Neural progenitor cell (in vitro differentiated cells): Measurements from ENCODE around the gene CRY1. TPM values are rescaled to one million over a fixed set of nuclear protein-coding genes. Genes with fewer than 3 reads are reported as not detected.

Source experiments
- DNase-seq: peaks from one replicate; pipeline ENCODE4 v3.0.0-alpha.2; 2016; ENCODE audit warnings: low spot score
- H2AFZ ChIP-seq: fragments of 200-600 bp; sonication (generic); replicated peaks from 2 replicates; pipeline ENCODE4 v1.6.1; 2016; ENCODE audit warnings: antibody characterized with exemption
- H3F3A ChIP-seq: fragments of 200-600 bp; sonication (generic); 2 replicates; pipeline ENCODE4 v1.6.1; 2016; ENCODE audit warnings: antibody characterized with exemption, low read depth
- H3K27ac ChIP-seq: fragments of 200-600 bp; sonication (generic); 2 replicates; pipeline ENCODE4 v1.5.1; 2016; ENCODE audit warnings: mild to moderate bottlenecking
- H3K27me3 ChIP-seq: fragments of 200-600 bp; sonication (generic); 2 replicates; pipeline ENCODE4 v1.6.1; 2016; ENCODE audit warnings: mild to moderate bottlenecking, moderate library complexity
- H3K36me3 ChIP-seq: fragments of 200-600 bp; sonication (generic); 2 replicates; pipeline ENCODE4 v1.5.1; 2016
- H3K4me1 ChIP-seq: fragments of 200-600 bp; sonication (generic); 2 replicates; pipeline ENCODE4 v1.6.1; 2016; ENCODE audit warnings: mixed run types
- H3K4me2 ChIP-seq: fragments of 200-600 bp; sonication (generic); 2 replicates; pipeline ENCODE4 v1.6.1; 2016
- H3K4me3 ChIP-seq: fragments of 200-600 bp; sonication (generic); 2 replicates; pipeline ENCODE4 v1.5.1; 2016
- H3K79me2 ChIP-seq: fragments of 200-600 bp; sonication (generic); 2 replicates; pipeline ENCODE4 v1.6.1; 2016; ENCODE audit warnings: low read depth
- H3K9ac ChIP-seq: fragments of 200-600 bp; sonication (generic); 2 replicates; pipeline ENCODE4 v1.6.1; 2016
- H3K9me3 ChIP-seq: fragments of 200-600 bp; sonication (generic); 2 replicates; pipeline ENCODE4 v1.5.1; 2016; ENCODE audit warnings: low read depth
- H4K20me1 ChIP-seq: fragments of 200-600 bp; sonication (generic); 2 replicates; pipeline ENCODE4 v1.6.1; 2016; ENCODE audit warnings: low read depth
- H3K27ac Mint-ChIP-seq: 3 replicates; pipeline ENCODE4 v1.8.0; 2021; ENCODE audit warnings: mixed read lengths
- H3K27me3 Mint-ChIP-seq: 2 replicates; pipeline ENCODE4 v1.8.0; 2022; ENCODE audit warnings: low read depth, mild to moderate bottlenecking, inconsistent platforms, moderate library complexity, mixed read lengths; ENCODE audit not compliant: insufficient read depth
- H3K36me3 Mint-ChIP-seq: 3 replicates; pipeline ENCODE4 v1.8.0; 2021; ENCODE audit warnings: mixed read lengths
- H3K4me1 Mint-ChIP-seq: 3 replicates; pipeline ENCODE4 v1.8.0; 2021; ENCODE audit warnings: mixed read lengths
- H3K4me3 Mint-ChIP-seq: 3 replicates; pipeline ENCODE4 v1.8.0; 2021; ENCODE audit warnings: mild to moderate bottlenecking, moderate library complexity, mixed read lengths
- H3K9me3 Mint-ChIP-seq: 3 replicates; pipeline ENCODE4 v1.8.0; 2020; ENCODE audit warnings: mixed read lengths
- CTCF ChIP-seq: fragments of 200-600 bp; sonication (generic); IDR thresholded peaks from 2 replicates; pipeline ENCODE4 v1.5.1; 2017; ENCODE audit warnings: antibody characterized with exemption, mild to moderate bottlenecking
- EZH2 ChIP-seq: fragments of 200-600 bp; sonication (generic); IDR thresholded peaks from 2 replicates; pipeline ENCODE4 v1.6.1; 2017; ENCODE audit warnings: antibody characterized with exemption, mild to moderate bottlenecking, moderate library complexity
- EZH2phosphoT487 ChIP-seq: fragments of 200-600 bp; sonication (generic); IDR thresholded peaks from 2 replicates; pipeline ENCODE4 v1.6.1; 2017; ENCODE audit warnings: antibody characterized with exemption
- total RNA-seq: library from RNA; depleted of rRNA; stranded (reverse); fragments of >200 nt; gene quantifications from 2 replicates; pipeline ENCODE4 v1.2.3, GENCODE V29; 2015; ENCODE audit warnings: low replicate concordance

The CRY1 gene
- total RNA-seq, 1 donor from 2014 or later = 51.3 TPM

GRCh38 chr12:107127482-107128430 is 34.4 kb upstream of the CRY1 start:
- DNase-seq = peak; percentile 60
- H3K9me3 Mint-ChIP-seq = no peaks in the 10 kb centered on the region
- peak overlapping the region; percentile 50 for H2AFZ ChIP-seq
- H3K9ac ChIP-seq = no peak overlapping the region
- TF ChIP-seq CTCF (no peak), EZH2 (no peak), EZH2phosphoT487 (no peak)
- no peaks in the 10 kb centered on the region for H3K27me3 ChIP-seq
- H3K4me2 ChIP-seq = peak overlapping the region; percentile 61
- no peak overlapping the region for H3K4me3 ChIP-seq
- no peaks in the 10 kb centered on the region for H3K36me3 ChIP-seq
- H3F3A ChIP-seq = no peaks in the 10 kb centered on the region
- no peak overlapping the region for H3K27ac ChIP-seq
- H3K27me3 Mint-ChIP-seq = peaks cover 11% of the 10 kb centered on the region
- H3K4me3 Mint-ChIP-seq = no peak overlapping the region
- H3K79me2 ChIP-seq = no peaks in the 10 kb centered on the region
- no peak overlapping the region for H3K27ac Mint-ChIP-seq
- H4K20me1 ChIP-seq = no peaks in the 10 kb centered on the region
- H3K4me1 Mint-ChIP-seq = peaks cover 41% of the 10 kb centered on the region
- H3K36me3 Mint-ChIP-seq = no peaks in the 10 kb centered on the region
- H3K9me3 ChIP-seq = no peaks in the 10 kb centered on the region
- H3K4me1 ChIP-seq = peaks cover 18% of the 10 kb centered on the region

- no peaks in the 10 kb centered on the region for H3F3A ChIP-seq
- H3K9me3 ChIP-seq = no peaks in the 10 kb centered on the region
- H3K27me3 Mint-ChIP-seq = peaks cover 11% of the 10 kb centered on the region
- peak overlapping the region; percentile 50 for H2AFZ ChIP-seq
- no peak for DNase-seq
- no peaks in the 10 kb centered on the region for H3K27me3 ChIP-seq
- no peaks in the 10 kb centered on the region for H3K79me2 ChIP-seq
- TF ChIP-seq EZH2 = no peak
- peak; percentile 50 for TF ChIP-seq CTCF
- TF ChIP-seq EZH2phosphoT487 = no peak
- no peaks in the 10 kb centered on the region for H3K9me3 Mint-ChIP-seq
- H3K4me1 ChIP-seq = peaks cover 15% of the 10 kb centered on the region
- H3K4me1 Mint-ChIP-seq = peaks cover 38% of the 10 kb centered on the region
- H3K27ac Mint-ChIP-seq = no peak overlapping the region
- no peaks in the 10 kb centered on the region for H4K20me1 ChIP-seq
- no peak overlapping the region for H3K27ac ChIP-seq
- H3K36me3 ChIP-seq = no peaks in the 10 kb centered on the region
- no peaks in the 10 kb centered on the region for H3K36me3 Mint-ChIP-seq
- H3K4me2 ChIP-seq = peak overlapping the region; percentile 61
- H3K4me3 ChIP-seq = no peak overlapping the region
- no peak overlapping the region for H3K4me3 Mint-ChIP-seq
- no peak overlapping the region for H3K9ac ChIP-seq
Observed at GRCh38 chr12:107126796-107127481, 33.6 kb upstream of the CRY1 start.

- no peak overlapping the region for H3K27ac ChIP-seq
- Mint-ChIP-seq H3K4me1 (peaks cover 29% of the 10 kb centered on the region), H3K27ac (no peak overlapping the region), H3K36me3 (no peaks in the 10 kb centered on the region), H3K4me3 (no peak overlapping the region), H3K9me3 (no peaks in the 10 kb centered on the region), H3K27me3 (peaks cover 9% of the 10 kb centered on the region)
- no peaks in the 10 kb centered on the region for H3K27me3 ChIP-seq
- no peaks in the 10 kb centered on the region for H4K20me1 ChIP-seq
- no peak overlapping the region for H3K9ac ChIP-seq
- H3F3A ChIP-seq = no peaks in the 10 kb centered on the region
- H3K4me2 ChIP-seq = no peak overlapping the region
- H3K9me3 ChIP-seq = no peaks in the 10 kb centered on the region
- no peaks in the 10 kb centered on the region for H3K79me2 ChIP-seq
- peaks cover 14% of the 10 kb centered on the region for H3K4me1 ChIP-seq
- H2AFZ ChIP-seq = no peak overlapping the region
- no peak overlapping the region for H3K4me3 ChIP-seq
- H3K36me3 ChIP-seq = no peaks in the 10 kb centered on the region
- no peak for DNase-seq
- no peak for TF ChIP-seq CTCF
- TF ChIP-seq EZH2 = no peak
Observed at GRCh38 chr12:107125833-107126232, 32.5 kb upstream of the CRY1 start.
